HepG2 (cell line): ENCODE results near the gene KCNJ14. TPM values are rescaled to one million over a fixed set of nuclear protein-coding genes. Genes with fewer than 3 reads are reported as not detected.

Experiments used
- BCL3 ChIP-seq: sonication (generic); formaldehyde crosslinking; IDR thresholded peaks from 2 replicates; pipeline ENCODE4 v1.5.1; 2020; ENCODE audit warnings: mild to moderate bottlenecking, missing genetic modification reagents, moderate library complexity
- BRD4 ChIP-seq: sonication (generic); formaldehyde crosslinking; IDR thresholded peaks from 2 replicates; pipeline ENCODE4 v1.4.0; 2020; ENCODE audit warnings: missing genetic modification reagents
- CAMTA2 ChIP-seq: sonication (generic); formaldehyde crosslinking; IDR thresholded peaks from 2 replicates; pipeline ENCODE4 v1.4.0; 2020; ENCODE audit warnings: mild to moderate bottlenecking, missing genetic modification reagents, borderline replicate concordance
- EED ChIP-seq: sonication (generic); formaldehyde crosslinking; IDR thresholded peaks from 2 replicates; pipeline ENCODE4 v1.5.0; 2020; ENCODE audit warnings: mild to moderate bottlenecking, missing genetic modification reagents
- HDAC6 ChIP-seq: fragments of 200-600 bp; sonication (generic); IDR thresholded peaks from 2 replicates; pipeline ENCODE4 v1.7.0; 2017; ENCODE audit warnings: mild to moderate bottlenecking, antibody characterized with exemption, low read length, low read depth
- KDM4B ChIP-seq: sonication (generic); formaldehyde crosslinking; IDR thresholded peaks from 2 replicates; pipeline ENCODE4 v1.4.0; 2020; ENCODE audit warnings: missing genetic modification reagents
- MAFG ChIP-seq: sonication (generic); formaldehyde crosslinking; IDR thresholded peaks from 2 replicates; pipeline ENCODE4 v1.5.1; 2020; ENCODE audit warnings: mild to moderate bottlenecking, missing genetic modification reagents
- NAIF1 ChIP-seq: sonication (generic); formaldehyde crosslinking; IDR thresholded peaks from 2 replicates; pipeline ENCODE4 v1.5.0; 2020; ENCODE audit warnings: mild to moderate bottlenecking, missing genetic modification reagents, borderline replicate concordance
- NFIC ChIP-seq: IDR thresholded peaks from 2 replicates; pipeline ENCODE4 v1.6.1; 2012; ENCODE audit warnings: mild to moderate bottlenecking, low read length, inconsistent platforms
- PHF20 ChIP-seq: sonication (generic); formaldehyde crosslinking; IDR thresholded peaks from 2 replicates; pipeline ENCODE4 v1.5.0; 2020; ENCODE audit warnings: mild to moderate bottlenecking, missing genetic modification reagents
- SUZ12 ChIP-seq: fragments of 150-350 bp; IDR thresholded peaks from 2 replicates; pipeline ENCODE4 v1.6.1; 2014; ENCODE audit warnings: low read depth, low read length
- TCF7L2 ChIP-seq: IDR thresholded peaks from 2 replicates; pipeline ENCODE4 v1.6.1; 2011; ENCODE audit warnings: mild to moderate bottlenecking, low read depth, low read length, moderate library complexity
- ZBTB20 ChIP-seq: sonication (generic); formaldehyde crosslinking; IDR thresholded peaks from 2 replicates; pipeline ENCODE4 v1.8.1; 2023; ENCODE audit warnings: missing genetic modification reagents, low read depth, mild to moderate bottlenecking, borderline replicate concordance
- ZBTB42 ChIP-seq: sonication (generic); formaldehyde crosslinking; IDR thresholded peaks from 2 replicates; pipeline ENCODE4 v1.5.0; 2020; ENCODE audit warnings: mild to moderate bottlenecking, missing genetic modification reagents
- ZBTB7B ChIP-seq: sonication (generic); formaldehyde crosslinking; IDR thresholded peaks from 2 replicates; pipeline ENCODE4 v1.4.0; 2020; ENCODE audit warnings: missing genetic modification reagents
- ZKSCAN8 ChIP-seq: IDR thresholded peaks from 2 replicates; pipeline ENCODE4 v1.6.1; 2016; ENCODE audit warnings: borderline replicate concordance, missing genetic modification reagents, missing compliant biosample characterization
- ZNF207 ChIP-seq: fragments of 450-650 bp; IDR thresholded peaks from 2 replicates; pipeline ENCODE4 v1.6.1; 2016; ENCODE audit warnings: antibody characterized with exemption, borderline replicate concordance
- ZNF432 ChIP-seq: sonication (generic); formaldehyde crosslinking; IDR thresholded peaks from 2 replicates; pipeline ENCODE4 v1.5.0; 2020; ENCODE audit warnings: missing genetic modification reagents, mild to moderate bottlenecking, borderline replicate concordance
- ZNF451 ChIP-seq: sonication (generic); formaldehyde crosslinking; IDR thresholded peaks from 2 replicates; pipeline ENCODE4 v1.5.0; 2020; ENCODE audit warnings: mild to moderate bottlenecking, missing genetic modification reagents
- ZNF678 ChIP-seq: sonication (generic); formaldehyde crosslinking; IDR thresholded peaks from 2 replicates; pipeline ENCODE4 v1.4.0; 2020; ENCODE audit warnings: mild to moderate bottlenecking, missing genetic modification reagents
- ZNF883 ChIP-seq: sonication (generic); formaldehyde crosslinking; IDR thresholded peaks from 2 replicates; pipeline ENCODE4 v1.5.1; 2020; ENCODE audit warnings: mild to moderate bottlenecking, missing genetic modification reagents; ENCODE audit errors: not compliant biosample characterization
- polyA plus RNA-seq, 8 experiments: library from polyadenylated mRNA; depleted of rRNA in 3 of 8; stranded (reverse) in 7 of 8; unstranded in 1 of 8; fragments of >200 nt; fragmentation: Illumina TruSeq in 4 of 8; extraction: Trizol in 4 of 8; gene quantifications; 2 replicates each; pipeline versions ENCODE4 v1.2.1 to v1.2.3, GENCODE V29; 2011 to 2016; ENCODE audit warnings: low read depth in 4 of 8, missing spikeins in 1 of 8, mixed read lengths in 1 of 8; ENCODE audit not compliant: insufficient read depth in 1 of 8
- total RNA-seq, 5 experiments: library from RNA; depleted of rRNA; stranded (reverse); fragments of >200 nt; fragmentation: Illumina TruSeq; extraction: Trizol; gene quantifications; 2 replicates each; pipeline ENCODE4 v1.2.3, GENCODE V29; 2016; ENCODE audit warnings: low read depth in 1 of 5
- TF ChIP-seq, protein P1 (sequence below): sonication (generic); formaldehyde crosslinking; IDR thresholded peaks from 2 replicates; pipeline ENCODE4 v1.5.0; 2020; ENCODE audit warnings: mild to moderate bottlenecking, missing genetic modification reagents, borderline replicate concordance
- TF ChIP-seq, protein P2 (sequence below): sonication (generic); formaldehyde crosslinking; IDR thresholded peaks from 2 replicates; pipeline ENCODE4 v1.4.0; 2020; ENCODE audit warnings: missing genetic modification reagents, borderline replicate concordance

KCNJ14 gene
- total and polyA plus RNA-seq, 2 of the 13 experiments (the other 11 are each of a cell fraction or from before 2014, with no cell fraction given): 0.20 to 0.51 TPM

GRCh38 chr19:48445606-48446481 is 9.5 kb upstream of the KCNJ14 start, which contains the start of gene GRWD1 (continued):
- TF ChIP-seq, protein P1, sequence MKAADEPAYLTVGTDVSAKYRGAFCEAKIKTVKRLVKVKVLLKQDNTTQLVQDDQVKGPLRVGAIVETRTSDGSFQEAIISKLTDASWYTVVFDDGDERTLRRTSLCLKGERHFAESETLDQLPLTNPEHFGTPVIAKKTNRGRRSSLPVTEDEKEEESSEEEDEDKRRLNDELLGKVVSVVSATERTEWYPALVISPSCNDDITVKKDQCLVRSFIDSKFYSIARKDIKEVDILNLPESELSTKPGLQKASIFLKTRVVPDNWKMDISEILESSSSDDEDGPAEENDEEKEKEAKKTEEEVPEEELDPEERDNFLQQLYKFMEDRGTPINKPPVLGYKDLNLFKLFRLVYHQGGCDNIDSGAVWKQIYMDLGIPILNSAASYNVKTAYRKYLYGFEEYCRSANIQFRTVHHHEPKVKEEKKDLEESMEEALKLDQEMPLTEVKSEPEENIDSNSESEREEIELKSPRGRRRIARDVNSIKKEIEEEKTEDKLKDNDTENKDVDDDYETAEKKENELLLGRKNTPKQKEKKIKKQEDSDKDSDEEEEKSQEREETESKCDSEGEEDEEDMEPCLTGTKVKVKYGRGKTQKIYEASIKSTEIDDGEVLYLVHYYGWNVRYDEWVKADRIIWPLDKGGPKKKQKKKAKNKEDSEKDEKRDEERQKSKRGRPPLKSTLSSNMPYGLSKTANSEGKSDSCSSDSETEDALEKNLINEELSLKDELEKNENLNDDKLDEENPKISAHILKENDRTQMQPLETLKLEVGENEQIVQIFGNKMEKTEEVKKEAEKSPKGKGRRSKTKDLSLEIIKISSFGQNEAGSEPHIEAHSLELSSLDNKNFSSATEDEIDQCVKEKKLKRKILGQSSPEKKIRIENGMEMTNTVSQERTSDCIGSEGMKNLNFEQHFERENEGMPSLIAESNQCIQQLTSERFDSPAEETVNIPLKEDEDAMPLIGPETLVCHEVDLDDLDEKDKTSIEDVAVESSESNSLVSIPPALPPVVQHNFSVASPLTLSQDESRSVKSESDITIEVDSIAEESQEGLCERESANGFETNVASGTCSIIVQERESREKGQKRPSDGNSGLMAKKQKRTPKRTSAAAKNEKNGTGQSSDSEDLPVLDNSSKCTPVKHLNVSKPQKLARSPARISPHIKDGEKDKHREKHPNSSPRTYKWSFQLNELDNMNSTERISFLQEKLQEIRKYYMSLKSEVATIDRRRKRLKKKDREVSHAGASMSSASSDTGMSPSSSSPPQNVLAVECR (CRISPR knock-in tag): peak; percentile 99
- TF ChIP-seq ZKSCAN8 (CRISPR knock-in tag) (peak; percentile 40; the same call in 1 of the 2 replicates), BCL3 (CRISPR knock-in tag) (no peak), ZBTB7B (CRISPR knock-in tag) (peak; percentile 54; the same call in 1 of the 2 replicates), SUZ12 (peak; percentile 56; the same call in 1 of the 2 replicates), HDAC6 (no peak), NAIF1 (CRISPR knock-in tag) (peak; percentile 95), CAMTA2 (no peak), ZBTB42 (CRISPR knock-in tag) (no peak), TCF7L2 (no peak), ZNF207 (no peak), KDM4B (CRISPR knock-in tag) (no peak), NFIC (no peak), ZNF678 (no peak), BRD4 (CRISPR knock-in tag) (peak; percentile 68; the same call in 1 of the 2 replicates), ZNF451 (CRISPR knock-in tag) (no peak), ZNF883 (CRISPR knock-in tag) (peak; percentile 67), PHF20 (CRISPR knock-in tag) (peak; percentile 91), ZBTB20 (CRISPR knock-in tag) (no peak), ZNF432 (CRISPR knock-in tag) (no peak), EED (CRISPR knock-in tag) (0 out of 2 replicates have a peak, but pooled peaks have one; percentile 31), MAFG (no peak)
- TF ChIP-seq, protein P2, sequence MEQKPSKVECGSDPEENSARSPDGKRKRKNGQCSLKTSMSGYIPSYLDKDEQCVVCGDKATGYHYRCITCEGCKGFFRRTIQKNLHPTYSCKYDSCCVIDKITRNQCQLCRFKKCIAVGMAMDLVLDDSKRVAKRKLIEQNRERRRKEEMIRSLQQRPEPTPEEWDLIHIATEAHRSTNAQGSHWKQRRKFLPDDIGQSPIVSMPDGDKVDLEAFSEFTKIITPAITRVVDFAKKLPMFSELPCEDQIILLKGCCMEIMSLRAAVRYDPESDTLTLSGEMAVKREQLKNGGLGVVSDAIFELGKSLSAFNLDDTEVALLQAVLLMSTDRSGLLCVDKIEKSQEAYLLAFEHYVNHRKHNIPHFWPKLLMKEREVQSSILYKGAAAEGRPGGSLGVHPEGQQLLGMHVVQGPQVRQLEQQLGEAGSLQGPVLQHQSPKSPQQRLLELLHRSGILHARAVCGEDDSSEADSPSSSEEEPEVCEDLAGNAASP: peak; percentile 18; the same call in 1 of the 2 replicates
